Neural cell (in vitro differentiated cells): ENCODE data around the gene PCGF1. TPM values are rescaled to one million over a fixed set of nuclear protein-coding genes. Genes with fewer than 3 reads are reported as not detected.

Experiments
- H2AFZ ChIP-seq: fragments of 200-600, 300-800 bp; sonication (generic), shearing (Covaris generic); 2 replicates; pipeline ENCODE4 v1.6.0; 2014; ENCODE audit warnings: low read depth, mild to moderate bottlenecking, antibody characterized with exemption, low read length, moderate library complexity
- H3F3A ChIP-seq: fragments of 200-600 bp; shearing (Covaris generic); 2 replicates; pipeline ENCODE4 v1.6.1; 2016; ENCODE audit warnings: mild to moderate bottlenecking, moderate library complexity, mixed read lengths, antibody characterized with exemption, low read length; ENCODE audit not compliant: insufficient read depth, poor library complexity, severe bottlenecking
- H3K27ac ChIP-seq: fragments of 200-600, 300-800 bp; sonication (generic), shearing (Covaris generic); 2 replicates; pipeline ENCODE4 v1.5.1; 2014; ENCODE audit warnings: mild to moderate bottlenecking, low read length, moderate library complexity
- H3K27me3 ChIP-seq: fragments of 300-800, 200-600 bp; sonication (generic), shearing (Covaris generic); 2 replicates; pipeline ENCODE4 v1.6.0; 2014; ENCODE audit warnings: mild to moderate bottlenecking, low read depth, low read length, moderate library complexity; ENCODE audit not compliant: insufficient read depth
- H3K36me3 ChIP-seq: fragments of 300-800, 200-600 bp; sonication (generic), shearing (Covaris generic); 2 replicates; pipeline ENCODE4 v1.5.1; 2014; ENCODE audit warnings: mild to moderate bottlenecking, antibody characterized with exemption, low read length, moderate library complexity; ENCODE audit not compliant: insufficient read depth
- H3K4me2 ChIP-seq: fragments of 300-800, 200-600 bp; sonication (generic), shearing (Covaris generic); 2 replicates; pipeline ENCODE4 v1.6.0; 2014; ENCODE audit warnings: mild to moderate bottlenecking, low read length
- H3K4me3 ChIP-seq: fragments of 300-800, 200-600 bp; sonication (generic), shearing (Covaris generic); 2 replicates; pipeline ENCODE4 v1.5.1; 2014; ENCODE audit warnings: mild to moderate bottlenecking, low read length, moderate library complexity
- H3K79me2 ChIP-seq: fragments of 200-600 bp; shearing (Covaris generic); replicated peaks from 2 replicates; pipeline ENCODE4 v1.6.0; 2014; ENCODE audit warnings: mild to moderate bottlenecking, low read length, moderate library complexity; ENCODE audit not compliant: insufficient read depth
- H3K9ac ChIP-seq: fragments of 300-800, 200-600 bp; sonication (generic), shearing (Covaris generic); 2 replicates; pipeline ENCODE4 v1.6.1; 2016; ENCODE audit warnings: mild to moderate bottlenecking, low read length, mixed read lengths
- H3K9me2 ChIP-seq: fragments of 200-600 bp; shearing (Covaris generic); 2 replicates; pipeline ENCODE4 v1.6.1; 2016; ENCODE audit warnings: mild to moderate bottlenecking, low read length, mixed read lengths; ENCODE audit not compliant: insufficient read depth
- H3K9me3 ChIP-seq: fragments of 200-600, 300-800 bp; sonication (generic), shearing (Covaris generic); 2 replicates; pipeline ENCODE4 v1.6.1; 2016; ENCODE audit warnings: mild to moderate bottlenecking, mixed run types, low read length, moderate library complexity, mixed read lengths
- H4K20me1 ChIP-seq: fragments of 200-600 bp; shearing (Covaris generic); 2 replicates; pipeline ENCODE4 v1.6.1; 2016; ENCODE audit warnings: mild to moderate bottlenecking, mixed run types; ENCODE audit not compliant: insufficient read depth
- EP300 ChIP-seq: fragments of 450-650 bp; conservative IDR thresholded peaks from 2 replicates; pipeline ENCODE4 v1.6.1; 2014; ENCODE audit warnings: antibody characterized with exemption, mild to moderate bottlenecking, moderate library complexity; ENCODE audit not compliant: poor library complexity, severe bottlenecking
- EZH2 ChIP-seq: fragments of 200-600, 300-800 bp; shearing (Covaris generic), sonication (generic); IDR thresholded peaks from 2 replicates; pipeline ENCODE4 v1.6.1; 2014; ENCODE audit warnings: antibody characterized with exemption, low read length, borderline replicate concordance, mild to moderate bottlenecking; ENCODE audit not compliant: insufficient read depth, poor library complexity, severe bottlenecking
- MXI1 ChIP-seq: fragments of 450-650 bp; conservative IDR thresholded peaks from 2 replicates; pipeline ENCODE4 v1.6.1; 2014; ENCODE audit warnings: antibody characterized with exemption, mild to moderate bottlenecking; ENCODE audit not compliant: poor library complexity, severe bottlenecking
- POLR2AphosphoS5 ChIP-seq: IDR thresholded peaks from 2 replicates; pipeline ENCODE4 v1.6.1; 2012
- RAD21 ChIP-seq: fragments of 450-650 bp; conservative IDR thresholded peaks from 2 replicates; pipeline ENCODE4 v1.6.1; 2014; ENCODE audit warnings: antibody characterized with exemption, mild to moderate bottlenecking, moderate library complexity
- TAF1 ChIP-seq: IDR thresholded peaks from 2 replicates; pipeline ENCODE4 v1.6.1; 2012; ENCODE audit warnings: low read depth
- polyA plus RNA-seq: library from polyadenylated mRNA; depleted of rRNA; stranded (reverse); fragments of >200 nt; gene quantifications from 2 replicates; pipeline ENCODE4 v1.2.3, GENCODE V29; 2014
- TF ChIP-seq, protein P1 (sequence below): IDR thresholded peaks from 2 replicates; pipeline ENCODE4 v1.6.1; 2012; ENCODE audit warnings: borderline replicate concordance
- TF ChIP-seq, protein P2 (sequence below): fragments of 450-650 bp; IDR thresholded peaks from 2 replicates; pipeline ENCODE4 v1.5.1; 2014; ENCODE audit warnings: antibody characterized with exemption, mild to moderate bottlenecking, moderate library complexity; ENCODE audit not compliant: poor library complexity, severe bottlenecking

PCGF1 gene
- polyA plus RNA-seq, 1 donor from 2014 or later, result 30.2 TPM

DNA sequence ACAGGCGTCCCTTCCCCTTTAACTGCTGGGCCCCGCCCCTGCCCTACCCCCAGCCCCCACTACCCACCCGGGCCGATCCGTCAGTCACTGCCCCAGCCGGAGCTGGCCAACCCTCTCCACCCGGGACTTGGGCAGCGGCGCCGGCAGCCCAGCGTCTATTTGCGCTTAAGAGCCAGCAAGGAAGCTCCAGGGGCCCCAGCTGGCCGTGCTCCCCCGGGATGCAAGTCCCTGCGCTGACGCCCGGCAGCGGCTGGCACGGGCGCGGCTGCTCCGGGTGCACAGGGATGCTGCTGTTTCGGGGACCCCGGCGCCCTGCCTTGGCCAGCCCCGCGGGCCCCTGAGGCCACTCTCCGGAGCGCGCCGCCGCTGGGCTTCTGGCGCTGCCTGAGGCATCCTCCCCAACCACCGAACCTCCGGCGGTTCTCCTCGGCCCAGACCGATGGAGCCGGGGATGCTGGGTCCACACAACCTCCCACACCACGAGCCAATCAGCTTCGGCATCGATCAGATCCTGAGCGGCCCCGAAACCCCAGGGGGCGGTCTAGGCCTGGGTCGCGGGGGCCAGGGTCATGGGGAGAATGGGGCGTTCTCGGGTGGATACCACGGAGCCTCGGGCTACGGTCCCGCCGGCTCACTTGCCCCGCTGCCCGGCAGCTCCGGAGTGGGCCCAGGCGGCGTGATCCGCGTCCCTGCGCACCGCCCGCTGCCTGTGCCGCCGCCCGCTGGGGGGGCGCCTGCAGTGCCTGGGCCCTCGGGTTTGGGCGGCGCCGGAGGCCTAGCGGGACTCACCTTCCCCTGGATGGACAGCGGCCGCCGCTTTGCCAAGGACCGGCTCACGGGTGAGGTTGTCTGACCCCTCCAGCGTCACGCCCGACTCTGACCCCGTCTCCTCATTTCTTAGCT is 7.1 kb upstream of the PCGF1 start, which contains the start of gene TLX2:
TSS of gene TLX2 (plus strand) at position 83 of the 903 bp plus-strand sequence. CDS start at position 440, 357 bp downstream.
- Histone ChIP-seq H3K4me3 (no peak within 1 kb of the TSS), H3K9ac (no peak within 1 kb of the TSS), H3K27ac (no peak within 1 kb of the TSS), H3K4me2 (no peak within 1 kb of the TSS), H3K36me3 (no peaks in the 10 kb centered on the region), H3K9me2 (no peaks in the 10 kb centered on the region), H3F3A (no peaks in the 10 kb centered on the region), H4K20me1 (no peaks in the 10 kb centered on the region), H3K9me3 (no peaks in the 10 kb centered on the region), H3K27me3 (peaks cover 99% of the 10 kb centered on the region), H2AFZ (no peak within 1 kb of the TSS), H3K79me2 (no peaks in the 10 kb centered on the region)
- TF ChIP-seq, protein P1, sequence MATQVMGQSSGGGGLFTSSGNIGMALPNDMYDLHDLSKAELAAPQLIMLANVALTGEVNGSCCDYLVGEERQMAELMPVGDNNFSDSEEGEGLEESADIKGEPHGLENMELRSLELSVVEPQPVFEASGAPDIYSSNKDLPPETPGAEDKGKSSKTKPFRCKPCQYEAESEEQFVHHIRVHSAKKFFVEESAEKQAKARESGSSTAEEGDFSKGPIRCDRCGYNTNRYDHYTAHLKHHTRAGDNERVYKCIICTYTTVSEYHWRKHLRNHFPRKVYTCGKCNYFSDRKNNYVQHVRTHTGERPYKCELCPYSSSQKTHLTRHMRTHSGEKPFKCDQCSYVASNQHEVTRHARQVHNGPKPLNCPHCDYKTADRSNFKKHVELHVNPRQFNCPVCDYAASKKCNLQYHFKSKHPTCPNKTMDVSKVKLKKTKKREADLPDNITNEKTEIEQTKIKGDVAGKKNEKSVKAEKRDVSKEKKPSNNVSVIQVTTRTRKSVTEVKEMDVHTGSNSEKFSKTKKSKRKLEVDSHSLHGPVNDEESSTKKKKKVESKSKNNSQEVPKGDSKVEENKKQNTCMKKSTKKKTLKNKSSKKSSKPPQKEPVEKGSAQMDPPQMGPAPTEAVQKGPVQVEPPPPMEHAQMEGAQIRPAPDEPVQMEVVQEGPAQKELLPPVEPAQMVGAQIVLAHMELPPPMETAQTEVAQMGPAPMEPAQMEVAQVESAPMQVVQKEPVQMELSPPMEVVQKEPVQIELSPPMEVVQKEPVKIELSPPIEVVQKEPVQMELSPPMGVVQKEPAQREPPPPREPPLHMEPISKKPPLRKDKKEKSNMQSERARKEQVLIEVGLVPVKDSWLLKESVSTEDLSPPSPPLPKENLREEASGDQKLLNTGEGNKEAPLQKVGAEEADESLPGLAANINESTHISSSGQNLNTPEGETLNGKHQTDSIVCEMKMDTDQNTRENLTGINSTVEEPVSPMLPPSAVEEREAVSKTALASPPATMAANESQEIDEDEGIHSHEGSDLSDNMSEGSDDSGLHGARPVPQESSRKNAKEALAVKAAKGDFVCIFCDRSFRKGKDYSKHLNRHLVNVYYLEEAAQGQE, result no peak
- TF ChIP-seq EZH2, result peak; percentile 97

DNA sequence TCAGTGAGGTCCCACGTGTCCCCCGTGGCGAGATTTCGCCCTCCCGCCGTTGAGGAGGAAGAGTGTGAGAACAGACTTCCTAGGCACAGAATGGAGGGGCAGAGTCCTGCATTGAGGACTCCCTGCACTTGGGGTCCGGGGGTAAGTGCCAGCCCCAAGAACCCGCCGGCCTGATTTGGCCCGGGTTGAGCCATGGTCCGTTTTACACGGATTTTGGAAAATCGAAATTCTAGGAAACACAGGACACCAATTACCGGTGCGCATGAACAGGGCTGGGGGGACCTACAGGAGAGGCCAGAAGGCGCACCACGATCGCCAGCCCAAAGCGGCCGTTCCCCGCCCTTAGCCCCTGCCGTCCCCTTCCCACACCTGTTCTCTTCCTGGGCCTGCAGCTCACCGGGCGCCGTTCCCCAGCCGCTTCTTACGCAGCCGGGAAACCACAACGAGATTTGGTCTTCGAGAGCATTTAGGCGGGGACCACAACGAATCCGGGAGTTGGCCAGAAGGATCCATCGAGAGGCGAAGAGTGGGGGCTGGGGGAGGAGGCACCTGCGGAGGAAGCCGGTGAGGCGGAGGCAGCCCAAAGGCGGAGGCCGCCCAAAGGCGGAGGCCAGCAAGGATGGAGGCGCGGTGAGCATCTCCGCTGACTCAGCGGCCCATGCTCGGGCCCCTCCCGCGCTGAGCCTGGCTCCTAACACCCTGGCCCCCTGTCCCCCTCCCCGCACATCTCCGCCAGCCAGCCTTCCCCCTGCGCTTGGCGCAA is 6.3 kb upstream of the PCGF1 start:
- H3K36me3 ChIP-seq, result no peaks in the 10 kb centered on the region
- H3K4me3 ChIP-seq, result no peak overlapping the region
- peaks cover 98% of the 10 kb centered on the region for H3K27me3 ChIP-seq
- no peak overlapping the region for H3K9ac ChIP-seq
- TF ChIP-seq POLR2AphosphoS5, result peak; percentile 100
- TF ChIP-seq EZH2, result no peak
- no peak overlapping the region for H3K4me2 ChIP-seq
- no peak overlapping the region for H2AFZ ChIP-seq
- H3F3A ChIP-seq, result no peaks in the 10 kb centered on the region
- no peaks in the 10 kb centered on the region for H3K9me3 ChIP-seq
- H3K27ac ChIP-seq, result no peak overlapping the region
- no peaks in the 10 kb centered on the region for H4K20me1 ChIP-seq
- no peaks in the 10 kb centered on the region for H3K9me2 ChIP-seq
- no peaks in the 10 kb centered on the region for H3K79me2 ChIP-seq

DNA sequence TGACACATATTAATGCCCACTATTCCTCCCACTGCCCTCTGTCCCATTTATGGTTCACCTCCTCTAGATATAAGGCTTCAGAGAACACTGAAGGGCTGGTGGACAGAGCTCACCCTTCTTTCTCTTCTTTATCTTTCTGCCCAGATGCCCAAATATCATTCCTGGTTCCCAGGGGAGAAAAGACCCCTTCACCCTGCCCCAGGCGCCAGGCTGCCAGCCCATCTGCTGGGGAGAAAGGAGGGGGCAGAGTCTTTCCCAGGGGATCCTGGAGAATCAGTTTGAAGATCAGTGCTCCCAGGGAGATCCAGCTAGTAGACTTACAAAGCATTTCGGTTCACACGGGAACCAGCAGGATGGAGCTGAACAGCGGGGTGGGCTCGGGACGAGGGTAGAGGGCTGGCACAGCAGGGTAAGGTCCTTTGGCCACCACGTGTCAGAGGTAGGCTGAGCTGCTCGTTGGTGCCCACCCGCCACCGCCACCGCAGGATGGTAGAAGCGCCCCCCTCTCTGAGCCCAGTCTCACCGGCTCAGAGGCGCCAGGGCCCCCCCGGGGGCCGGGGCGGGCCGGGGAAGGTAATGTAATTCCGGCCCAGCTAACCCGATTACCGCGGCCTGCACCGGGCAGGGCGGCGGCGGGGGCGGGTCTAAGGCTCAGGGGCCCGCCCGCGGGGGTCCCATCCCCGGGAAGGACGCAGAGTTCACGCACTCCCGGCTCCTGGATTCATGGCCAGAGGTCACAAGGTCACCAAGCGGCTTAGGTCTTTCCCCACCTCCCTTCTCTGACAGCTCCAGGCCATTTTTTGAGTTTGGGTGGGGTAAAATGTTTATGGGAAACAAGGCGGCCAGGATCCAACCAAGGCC is 5.5 kb upstream of the PCGF1 start:
- H3K4me2 ChIP-seq, result no peak overlapping the region
- peaks cover 95% of the 10 kb centered on the region for H3K27me3 ChIP-seq
- H3K36me3 ChIP-seq, result no peaks in the 10 kb centered on the region
- H2AFZ ChIP-seq, result no peak overlapping the region
- H3K4me3 ChIP-seq, result no peak overlapping the region
- no peaks in the 10 kb centered on the region for H3K9me3 ChIP-seq
- no peak overlapping the region for H3K9ac ChIP-seq
- H3K9me2 ChIP-seq, result no peaks in the 10 kb centered on the region
- no peaks in the 10 kb centered on the region for H3K79me2 ChIP-seq
- H4K20me1 ChIP-seq, result no peaks in the 10 kb centered on the region
- no peak overlapping the region for H3K27ac ChIP-seq
- H3F3A ChIP-seq, result peaks cover 3% of the 10 kb centered on the region
- TF ChIP-seq MXI1 (no peak), EZH2 (no peak), RAD21 (no peak), POLR2AphosphoS5 (no peak), TAF1 (no peak), EP300 (no peak)
- TF ChIP-seq, protein P1, result no peak
- TF ChIP-seq, protein P2, sequence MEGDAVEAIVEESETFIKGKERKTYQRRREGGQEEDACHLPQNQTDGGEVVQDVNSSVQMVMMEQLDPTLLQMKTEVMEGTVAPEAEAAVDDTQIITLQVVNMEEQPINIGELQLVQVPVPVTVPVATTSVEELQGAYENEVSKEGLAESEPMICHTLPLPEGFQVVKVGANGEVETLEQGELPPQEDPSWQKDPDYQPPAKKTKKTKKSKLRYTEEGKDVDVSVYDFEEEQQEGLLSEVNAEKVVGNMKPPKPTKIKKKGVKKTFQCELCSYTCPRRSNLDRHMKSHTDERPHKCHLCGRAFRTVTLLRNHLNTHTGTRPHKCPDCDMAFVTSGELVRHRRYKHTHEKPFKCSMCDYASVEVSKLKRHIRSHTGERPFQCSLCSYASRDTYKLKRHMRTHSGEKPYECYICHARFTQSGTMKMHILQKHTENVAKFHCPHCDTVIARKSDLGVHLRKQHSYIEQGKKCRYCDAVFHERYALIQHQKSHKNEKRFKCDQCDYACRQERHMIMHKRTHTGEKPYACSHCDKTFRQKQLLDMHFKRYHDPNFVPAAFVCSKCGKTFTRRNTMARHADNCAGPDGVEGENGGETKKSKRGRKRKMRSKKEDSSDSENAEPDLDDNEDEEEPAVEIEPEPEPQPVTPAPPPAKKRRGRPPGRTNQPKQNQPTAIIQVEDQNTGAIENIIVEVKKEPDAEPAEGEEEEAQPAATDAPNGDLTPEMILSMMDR, result no peak
